Fibroblast of the aortic adventitia (primary cell): ENCODE data around the gene PGK1. TPM values are rescaled to one million over a fixed set of nuclear protein-coding genes. Genes with fewer than 3 reads are reported as not detected.
"Not testable (repeated sequence)": the region's sequence is repeated elsewhere in the genome, so short reads cannot be mapped to it uniquely, and the experiment has no call there.

ENCODE experiments used
- DNase-seq: peaks from one replicate; pipeline ENCODE4 v3.0.0-alpha.2; 2010; ENCODE audit warnings: low read depth
- H3K4me3 ChIP-seq: 2 replicates; pipeline ENCODE4 v1.5.1; 2011; ENCODE audit warnings: low read depth, mild to moderate bottlenecking, control low read depth, low read length, moderate library complexity
- CTCF ChIP-seq: IDR thresholded peaks from 2 replicates; pipeline ENCODE4 v1.5.1; 2011; ENCODE audit warnings: mild to moderate bottlenecking, low read length, control low read depth, inconsistent platforms; ENCODE audit not compliant: insufficient read depth
- total RNA-seq: library from RNA; depleted of rRNA; stranded (reverse); fragments of >200 nt; gene quantifications from 2 replicates; pipeline ENCODE4 v1.2.3, GENCODE V29; 2012; ENCODE audit warnings: low replicate concordance

PGK1 gene
- total RNA-seq, 1 donor: 222 TPM

- no peak overlapping the region for H3K4me3 ChIP-seq
- DNase-seq: no peak
- no peak for TF ChIP-seq CTCF
Observed at GRCh38 chrX:78129714-78130113, 25.7 kb downstream of the PGK1 start.

GRCh38 chrX:78130396-78130795 lies 26.3 kb downstream of the PGK1 start:
- no peak for DNase-seq
- no peak for TF ChIP-seq CTCF
- H3K4me3 ChIP-seq: no peak overlapping the region

- no peak for DNase-seq
- TF ChIP-seq CTCF: no peak
- H3K4me3 ChIP-seq: no peak overlapping the region
Observed at GRCh38 chrX:78131117-78131516, 27.1 kb downstream of the PGK1 start.

- no peak for TF ChIP-seq CTCF
- H3K4me3 ChIP-seq: no peak overlapping the region
- no peak for DNase-seq
Observed at GRCh38 chrX:78133238-78133960, 29.4 kb downstream of the PGK1 start.

GRCh38 chrX:78139160-78140123 lies 35.4 kb downstream of the PGK1 start, which contains the start of gene TAF9B:
TAF9B (minus strand) TSS chrX:78139650; CDS start chrX:78139611, 39 bp downstream.
- H3K4me3 ChIP-seq: peak within 1 kb of the TSS; percentile 86
- DNase-seq: peak; percentile 70
- no peak for TF ChIP-seq CTCF

GRCh38 chrX:78140206-78140605 lies 36.2 kb downstream of the PGK1 start:
- no peak for DNase-seq
- TF ChIP-seq CTCF: no peak
- H3K4me3 ChIP-seq: no peak overlapping the region

- not testable (repeated sequence) for DNase-seq, H3K4me3 ChIP-seq
Observed at GRCh38 chrX:78147002-78147540, 43.0 kb downstream of the PGK1 start.

- DNase-seq, H3K4me3 ChIP-seq: not testable (repeated sequence)
Observed at GRCh38 chrX:78157373-78157772, 53.3 kb downstream of the PGK1 start.

GRCh38 chrX:78157846-78158245 lies 53.8 kb downstream of the PGK1 start:
- DNase-seq, H3K4me3 ChIP-seq: not testable (repeated sequence)

- not testable (repeated sequence) for DNase-seq, H3K4me3 ChIP-seq
Observed at GRCh38 chrX:78160711-78161110, 56.7 kb downstream of the PGK1 start.
